IPS DF 4.7 (cell line): Measurements from ENCODE around the gene CBX8.

ENCODE experiments used
- DNase-seq: peaks from one replicate; pipeline ENCODE4 v3.0.0-alpha.2; 2013; ENCODE audit warnings: low spot score; ENCODE audit errors: extremely low read depth

CBX8 gene

DNA sequence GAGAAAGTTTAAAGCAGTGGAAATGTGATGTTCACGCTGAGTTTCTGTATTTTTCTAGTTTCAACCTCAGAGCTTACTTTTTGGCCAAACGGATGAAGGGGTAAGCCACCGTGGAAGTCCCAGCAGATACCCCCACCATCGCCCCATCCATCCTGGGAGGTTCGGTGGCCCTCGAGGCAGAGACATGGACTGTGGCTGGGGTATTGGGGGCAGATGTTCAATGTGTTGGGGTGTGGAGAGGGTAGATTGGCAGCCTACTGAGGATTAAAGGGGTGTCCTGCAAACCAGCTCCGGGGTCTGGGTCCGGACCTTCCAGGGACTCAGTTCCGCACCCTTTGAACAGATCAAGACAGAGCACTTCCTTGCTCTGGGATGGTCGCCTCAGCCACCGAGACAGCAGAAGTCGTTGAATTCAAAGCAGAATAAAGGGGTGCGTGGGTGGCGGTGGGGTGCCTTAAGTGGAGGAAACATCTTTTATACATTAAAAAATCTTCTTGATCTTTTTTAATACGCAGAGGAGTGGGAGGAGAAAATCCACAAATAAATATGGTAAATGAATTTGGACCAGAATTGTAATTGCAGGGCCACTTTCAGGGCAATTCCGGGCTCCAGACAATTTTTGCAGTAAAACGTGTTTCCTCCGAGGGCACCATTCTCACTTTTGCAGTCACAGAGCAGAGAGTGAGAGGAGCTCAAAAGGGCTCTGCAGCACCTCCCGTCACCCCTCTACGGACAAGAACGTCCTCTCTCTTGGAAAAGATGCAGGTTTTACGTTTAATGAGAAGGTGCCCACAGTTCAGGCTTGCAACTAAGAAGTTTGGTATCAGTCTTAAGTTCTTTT lies 8.2 kb upstream of the CBX8 start:
- DNase-seq, result no peak

- no peak for DNase-seq
These were observed 7.3 kb upstream of the CBX8 start for GRCh38 chr17:79803997-79804855.

DNA sequence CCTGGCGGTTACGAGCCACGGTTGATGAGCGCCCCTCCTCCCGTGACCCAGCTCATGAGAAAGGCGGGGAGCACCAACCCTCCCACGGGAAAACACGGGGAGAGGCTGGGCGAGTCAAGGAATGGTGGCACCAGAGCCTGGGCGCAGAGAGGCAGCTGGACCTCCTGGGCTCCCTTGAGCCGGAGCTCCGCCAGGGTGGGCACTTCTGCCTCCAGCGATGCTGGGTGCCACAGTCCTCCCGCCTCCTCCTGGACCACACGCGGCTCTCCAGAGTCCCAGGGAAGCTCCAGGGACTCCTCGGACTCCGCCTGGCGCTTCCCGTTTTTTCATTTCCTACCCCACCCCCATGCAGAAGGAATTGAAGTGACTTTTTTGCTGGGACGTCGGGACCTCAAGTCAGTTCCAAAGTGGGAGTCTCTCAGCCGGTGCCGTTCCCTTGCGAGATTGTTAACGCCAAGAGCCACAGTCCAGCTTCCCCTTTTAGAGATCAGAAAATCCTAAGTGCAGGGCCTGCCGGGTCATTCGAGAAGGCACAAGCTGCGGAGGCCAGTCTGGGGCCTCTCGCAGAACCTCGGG lies 6.6 kb upstream of the CBX8 start:
- DNase-seq, result no peak

GRCh38 chr17:79802736-79803420 lies 6.0 kb upstream of the CBX8 start:
- DNase-seq, result no peak

GRCh38 chr17:79802039-79802735 lies 5.3 kb upstream of the CBX8 start:
- DNase-seq, result no peak

GRCh38 chr17:79801156-79802038 lies 4.5 kb upstream of the CBX8 start:
- no peak for DNase-seq

- DNase-seq, result no peak
These were observed 3.7 kb upstream of the CBX8 start for GRCh38 chr17:79800325-79801155.

DNA sequence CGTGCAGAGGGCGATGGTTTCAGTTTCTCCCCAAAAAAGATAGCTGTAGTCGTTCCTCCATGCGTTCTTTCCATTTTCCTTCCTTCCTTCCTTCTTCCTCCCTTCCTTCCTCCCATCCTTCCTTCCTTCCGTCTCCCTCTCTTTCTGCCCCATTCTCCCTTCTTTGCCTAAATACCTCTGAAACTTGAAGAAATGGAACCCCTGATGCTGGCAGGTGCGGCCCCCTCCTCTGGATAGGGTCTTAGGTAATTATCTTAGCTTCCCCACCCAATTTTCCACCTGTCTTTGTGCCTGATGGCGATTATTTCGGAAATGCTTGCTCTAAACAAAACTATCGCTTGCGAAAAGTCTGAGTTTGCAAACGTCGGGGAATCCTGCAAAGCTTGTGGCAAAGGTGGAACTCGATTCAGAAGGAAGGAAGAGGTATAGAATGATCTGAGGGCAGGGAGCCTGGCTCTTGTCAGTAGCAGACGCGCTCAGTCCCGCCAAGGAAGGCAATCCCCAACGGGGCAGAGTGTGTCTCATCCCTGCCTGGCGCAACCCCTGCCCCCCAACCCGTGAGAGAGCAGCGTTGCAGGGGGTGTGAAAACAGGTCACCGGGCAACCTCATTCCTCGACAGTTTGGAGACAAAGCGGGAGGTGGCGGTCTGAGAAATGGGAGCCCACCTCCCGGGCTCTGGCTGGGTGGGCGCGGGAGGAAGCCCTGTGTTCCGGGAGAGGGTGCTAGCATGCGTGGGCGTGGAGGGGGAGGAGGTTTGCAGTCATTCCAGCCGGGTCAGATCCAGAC lies 2.9 kb upstream of the CBX8 start:
- DNase-seq, result no peak

DNA sequence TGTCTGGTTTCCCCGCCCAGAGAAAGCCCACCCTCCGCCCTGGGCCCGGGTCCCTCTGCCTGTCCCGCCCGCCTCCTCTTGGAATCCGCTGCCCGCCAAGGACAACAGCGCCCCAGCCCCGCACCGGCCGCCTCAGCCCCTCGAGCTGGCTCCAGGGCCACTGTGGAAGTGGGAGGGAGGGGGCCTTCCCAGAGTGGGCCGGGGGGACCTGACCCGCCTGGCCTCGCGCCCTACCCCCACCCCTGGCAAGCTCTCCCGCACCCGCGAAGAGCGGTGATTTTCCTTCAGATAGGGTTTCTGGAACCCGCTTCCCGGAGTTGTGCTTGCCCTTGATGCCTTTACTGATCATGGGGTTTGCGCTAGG lies 2.3 kb upstream of the CBX8 start:
- no peak for DNase-seq

DNA sequence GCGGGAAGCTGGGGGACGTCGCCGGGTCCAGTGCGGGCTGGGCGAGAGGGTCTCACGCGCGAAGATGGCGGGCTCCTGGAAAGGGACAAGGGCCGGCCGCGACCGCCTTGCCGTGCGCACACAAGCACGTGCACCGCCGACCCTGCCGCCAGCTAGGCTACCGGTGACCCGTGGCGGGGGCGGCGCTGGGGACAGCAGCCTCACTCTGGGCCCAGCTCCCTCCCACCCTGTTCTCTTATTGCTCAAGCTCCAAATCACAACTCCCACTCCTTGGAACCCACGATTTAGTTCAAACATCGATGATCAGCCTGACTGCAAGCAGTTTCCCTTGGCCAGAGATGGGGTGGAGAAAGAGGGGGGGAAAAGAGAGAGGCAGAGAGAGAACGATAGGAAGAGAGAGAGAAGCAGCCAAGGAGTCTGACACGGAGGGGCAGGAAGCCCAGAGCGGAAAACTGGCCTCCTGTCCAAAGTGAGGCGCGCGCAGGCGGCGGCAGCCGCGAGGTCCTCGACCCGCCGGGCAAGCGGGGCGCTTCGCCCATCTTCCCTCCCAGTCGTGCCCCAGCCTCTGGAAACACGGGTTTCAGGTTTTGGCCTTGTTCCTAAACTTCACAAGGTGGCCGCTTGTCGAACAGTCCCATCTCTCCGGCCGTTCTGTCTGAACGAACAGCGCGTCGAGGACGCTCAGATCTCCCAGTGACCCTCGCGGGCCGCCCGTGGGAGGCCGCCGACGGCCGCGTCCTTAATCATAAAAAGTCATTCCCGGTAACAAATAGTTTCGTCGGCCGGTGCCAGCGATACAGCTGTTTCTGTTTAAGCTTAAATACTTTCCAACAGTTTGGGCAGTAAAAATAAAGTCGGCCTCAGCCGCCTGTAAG lies 1.7 kb upstream of the CBX8 start:
- DNase-seq, result no peak

GRCh38 chr17:79797492-79798298 lies 818 bp upstream of the CBX8 start:
- no peak for DNase-seq

DNA sequence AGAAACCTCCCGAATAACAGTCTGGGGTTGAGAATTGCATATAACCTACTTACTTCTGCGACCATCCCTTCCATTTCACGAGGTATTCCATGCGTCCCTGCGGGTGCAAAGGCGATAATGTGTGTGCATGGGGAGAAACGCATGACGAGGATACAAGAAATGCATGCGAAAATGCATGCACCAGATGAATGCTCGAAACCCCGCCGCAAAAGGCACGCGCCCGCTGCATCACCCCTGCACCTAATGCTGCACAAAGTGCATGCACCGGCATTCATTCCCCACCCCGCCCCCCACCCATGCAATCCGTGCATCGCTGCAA lies 474 bp downstream of the CBX8 start:
- no peak for DNase-seq

DNA sequence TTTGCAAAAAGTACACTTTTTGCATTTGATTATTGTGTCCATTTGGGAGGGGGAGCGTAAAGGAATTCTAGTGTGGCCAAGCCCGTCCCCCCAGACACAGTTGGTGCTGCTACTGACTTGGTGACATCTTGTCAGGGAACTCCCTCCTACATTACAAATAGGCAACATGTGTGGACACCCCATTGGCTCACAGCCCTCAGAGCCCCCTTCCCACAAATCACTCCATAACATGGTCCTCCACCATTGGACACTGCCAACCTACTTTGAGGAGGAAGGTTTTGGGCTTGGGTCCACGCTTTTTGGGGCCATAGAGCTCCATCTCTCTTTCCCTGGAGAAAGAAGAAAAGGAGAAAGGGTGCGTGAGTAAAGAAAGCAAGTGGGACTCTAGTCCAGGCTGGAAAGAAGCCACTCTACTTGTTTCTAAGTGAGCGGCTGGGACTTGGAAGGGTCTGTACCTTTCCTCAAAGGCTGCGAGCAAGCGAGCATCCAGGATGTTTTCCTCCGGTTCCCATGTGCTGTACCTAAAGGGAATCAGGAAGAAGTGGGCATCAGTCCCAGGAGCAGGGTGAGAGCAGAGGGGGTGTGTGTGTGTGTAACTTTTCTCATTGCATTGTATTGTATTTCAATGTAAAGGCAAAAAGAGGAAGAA lies 958 bp downstream of the CBX8 start:
- DNase-seq, result no peak

DNA sequence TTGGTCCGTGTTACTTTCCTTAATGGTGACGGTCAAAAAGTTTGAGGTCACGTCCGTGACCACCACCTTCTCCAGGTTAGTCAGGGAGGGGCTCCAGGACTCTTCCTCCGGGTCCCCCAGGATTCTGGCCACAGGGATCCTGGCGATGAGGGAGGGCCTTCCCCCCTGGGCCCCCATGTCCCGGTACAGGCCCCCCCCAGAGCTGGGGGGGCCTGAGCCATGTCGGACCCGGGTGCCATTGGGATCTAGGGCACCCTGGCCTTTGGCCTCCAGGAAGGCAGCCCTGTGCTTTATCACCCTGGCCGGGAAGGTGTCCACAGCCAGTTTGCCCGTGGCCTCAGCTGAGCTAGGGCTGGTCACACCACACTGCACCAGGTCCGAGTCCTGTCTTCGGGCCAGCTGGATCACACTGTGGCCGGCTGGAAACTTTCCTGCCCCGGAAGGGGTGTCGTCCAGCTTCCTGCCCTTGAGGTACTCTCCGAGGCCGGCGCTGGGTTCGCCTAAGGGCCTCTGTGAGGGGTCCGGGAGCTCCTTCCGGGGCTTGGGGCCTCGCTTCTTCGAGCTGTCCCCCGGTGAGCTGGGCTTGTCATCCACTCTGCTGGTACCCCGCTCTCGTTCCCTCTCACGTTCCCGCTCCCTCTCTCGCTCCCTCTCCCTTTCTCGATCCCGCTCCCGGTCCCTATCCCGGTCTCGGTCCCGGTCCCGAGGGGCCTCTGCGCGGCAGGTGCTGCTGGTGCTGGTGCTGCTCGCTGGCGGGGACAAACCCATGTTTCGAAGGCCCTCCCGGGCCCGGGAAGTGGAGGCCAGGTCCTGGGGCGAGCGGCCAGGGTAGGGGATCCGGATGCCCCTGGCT lies 2.0 kb downstream of the CBX8 start:
- DNase-seq, result no peak

- DNase-seq, result no peak
These were observed 3.0 kb downstream of the CBX8 start for GRCh38 chr17:79793924-79794304.
